Measurements from ENCODE around the gene TMEM218. TPM values are rescaled to one million over a fixed set of nuclear protein-coding genes. Genes with fewer than 3 reads are reported as not detected.

TMEM218 gene
- 10 to 100 TPM; 22.5 to 25.5 TPM for total RNA-seq
- 36.6 TPM for polyA plus RNA-seq

DNA sequence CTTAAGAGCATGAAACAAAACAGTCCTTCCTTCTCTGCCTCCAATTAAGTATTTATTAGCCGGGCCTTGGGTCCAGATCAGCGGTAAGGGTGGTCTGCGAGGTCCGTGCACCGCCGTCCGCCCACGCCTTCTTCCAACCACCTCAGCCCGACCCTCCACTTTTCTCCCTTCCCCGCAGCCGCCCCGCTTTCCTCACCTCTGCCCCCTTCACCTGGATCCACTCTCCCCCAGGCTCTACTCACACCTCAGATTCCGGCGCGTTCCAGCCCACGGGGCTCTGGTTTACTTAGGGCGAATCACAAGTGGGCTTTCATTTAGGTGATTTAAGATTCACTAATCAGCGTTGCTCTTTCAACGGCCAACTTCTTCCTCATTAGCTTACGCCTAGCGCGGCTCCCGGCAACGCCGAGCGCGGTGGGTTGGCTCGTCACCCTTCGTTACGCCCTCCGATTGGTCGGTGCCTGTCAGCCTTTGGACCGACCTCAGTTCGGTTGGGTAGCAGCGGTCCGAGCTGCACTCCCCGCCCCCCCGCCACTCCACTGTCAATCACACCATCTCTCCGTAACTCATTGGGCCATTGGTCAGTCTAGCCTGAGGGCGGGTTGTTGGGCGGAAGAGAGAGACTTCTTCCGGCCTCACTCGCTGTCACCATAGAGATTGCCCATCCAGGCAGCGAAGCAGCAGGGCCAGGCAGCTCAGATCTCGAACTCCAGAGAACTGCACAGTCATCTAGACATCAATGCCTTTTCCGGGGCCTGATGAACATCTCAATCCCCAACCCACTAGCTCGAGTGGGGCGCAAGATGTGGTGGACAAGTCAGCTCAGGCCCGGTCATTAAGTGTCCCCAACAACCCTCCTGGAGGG is at the start of gene TMEM218:
Gene TMEM218, minus strand, starts transcription at position 284 of the 865 bp plus-strand sequence. CDS start 9,385 bp downstream, outside the sequence.
- Mint-ChIP-seq H3K36me3 (peaks cover 0 to 10% (median 4%) of the 10 kb centered on the region in 3 donors), H3K27me3 (peaks cover 2% of the 10 kb centered on the region in 2 donors), H3K4me1 (peaks cover 21 to 38% (median 22%) of the 10 kb centered on the region in 3 donors), H3K4me3 (peak within 1 kb of the TSS; percentile 90 to 100 (median 94)), H3K27ac (peak within 1 kb of the TSS; percentile 82 to 99 (median 96)), H3K9me3 (peaks cover 0 to 1% (median 0%) of the 10 kb centered on the region in 5 donors)
- no peaks in the 10 kb centered on the region for H3K9me3 ChIP-seq (ENCODE audit: low read length)
- H3K36me3 ChIP-seq (ENCODE audit: insufficient read depth, low read length): no peaks in the 10 kb centered on the region
- peaks cover 17% of the 10 kb centered on the region for H3K4me1 ChIP-seq (ENCODE audit: insufficient read depth, low read length)
- POLR2A ChIA-PET: interaction anchor here (0.8 to 1.9 kb wide), 5 partner anchors 158 to 489 kb away, joined by 3 to 8 read pairs (median 4); partner anchors contain the start of genes CCDC15, MSANTD2 and TBRG1
- peak; percentile 91 to 97 (median 95) for DNase-seq
- no peaks in the 10 kb centered on the region for H3K27me3 ChIP-seq (ENCODE audit: insufficient read depth, low read length, poor library complexity, severe bottlenecking)
- CTCF ChIA-PET: interaction anchor here (0.7 to 4.0 kb wide), 5 partner anchors 12 to 235 kb away, joined by 3 to 20 read pairs (median 7); no protein-coding TSS in a partner anchor
- H3K4me3 ChIP-seq (ENCODE audit: low read length): peak within 1 kb of the TSS; percentile 80
- H3K27ac ChIP-seq (ENCODE audit: low read depth, low read length): peak within 1 kb of the TSS; percentile 74

GRCh38 chr11:125157953-125158680 is 46.7 kb upstream of the TMEM218 start:
- Histone ChIP-seq H3K36me3 (ENCODE audit: insufficient read depth, low read length) (no peaks in the 10 kb centered on the region), H3K4me3 (ENCODE audit: low read length) (no peak overlapping the region), H3K4me1 (ENCODE audit: insufficient read depth, low read length) (no peaks in the 10 kb centered on the region), H3K27me3 (ENCODE audit: insufficient read depth, low read length, poor library complexity, severe bottlenecking) (no peaks in the 10 kb centered on the region), H3K9me3 (ENCODE audit: low read length) (no peaks in the 10 kb centered on the region), H3K27ac (ENCODE audit: low read depth, low read length) (no peak overlapping the region)
- ChIA-PET POLR2A (no interaction called here), CTCF (no interaction called here)
- no peaks in the 10 kb centered on the region for H3K9me3 Mint-ChIP-seq
- H3K27me3 Mint-ChIP-seq: peaks cover 30 to 81% of the 10 kb centered on the region in 2 donors
- peak overlapping the region in 1 of 7 donors; percentile 48 for H3K4me3 Mint-ChIP-seq
- H3K27ac Mint-ChIP-seq: no peak overlapping the region
- H3K36me3 Mint-ChIP-seq: peaks cover 0 to 3% (median 0%) of the 10 kb centered on the region in 3 donors
- no peak for DNase-seq
- no peaks in the 10 kb centered on the region for H3K4me1 Mint-ChIP-seq

GRCh38 chr11:125157118-125157733 is 45.8 kb upstream of the TMEM218 start:
- POLR2A ChIA-PET: no interaction called here
- Mint-ChIP-seq H3K27me3 (peaks cover 30 to 74% of the 10 kb centered on the region in 2 donors), H3K36me3 (peaks cover 0 to 3% (median 0%) of the 10 kb centered on the region in 3 donors), H3K27ac (no peak overlapping the region), H3K9me3 (no peaks in the 10 kb centered on the region), H3K4me1 (no peaks in the 10 kb centered on the region), H3K4me3 (no peak overlapping the region)
- no peak overlapping the region for H3K4me3 ChIP-seq (ENCODE audit: low read length)
- no peaks in the 10 kb centered on the region for H3K4me1 ChIP-seq (ENCODE audit: insufficient read depth, low read length)
- H3K27ac ChIP-seq (ENCODE audit: low read depth, low read length): no peak overlapping the region
- no peak for DNase-seq
- CTCF ChIA-PET: no interaction called here
- no peaks in the 10 kb centered on the region for H3K36me3 ChIP-seq (ENCODE audit: insufficient read depth, low read length)
- H3K27me3 ChIP-seq (ENCODE audit: insufficient read depth, low read length, poor library complexity, severe bottlenecking): no peaks in the 10 kb centered on the region
- H3K9me3 ChIP-seq (ENCODE audit: low read length): no peaks in the 10 kb centered on the region

DNA sequence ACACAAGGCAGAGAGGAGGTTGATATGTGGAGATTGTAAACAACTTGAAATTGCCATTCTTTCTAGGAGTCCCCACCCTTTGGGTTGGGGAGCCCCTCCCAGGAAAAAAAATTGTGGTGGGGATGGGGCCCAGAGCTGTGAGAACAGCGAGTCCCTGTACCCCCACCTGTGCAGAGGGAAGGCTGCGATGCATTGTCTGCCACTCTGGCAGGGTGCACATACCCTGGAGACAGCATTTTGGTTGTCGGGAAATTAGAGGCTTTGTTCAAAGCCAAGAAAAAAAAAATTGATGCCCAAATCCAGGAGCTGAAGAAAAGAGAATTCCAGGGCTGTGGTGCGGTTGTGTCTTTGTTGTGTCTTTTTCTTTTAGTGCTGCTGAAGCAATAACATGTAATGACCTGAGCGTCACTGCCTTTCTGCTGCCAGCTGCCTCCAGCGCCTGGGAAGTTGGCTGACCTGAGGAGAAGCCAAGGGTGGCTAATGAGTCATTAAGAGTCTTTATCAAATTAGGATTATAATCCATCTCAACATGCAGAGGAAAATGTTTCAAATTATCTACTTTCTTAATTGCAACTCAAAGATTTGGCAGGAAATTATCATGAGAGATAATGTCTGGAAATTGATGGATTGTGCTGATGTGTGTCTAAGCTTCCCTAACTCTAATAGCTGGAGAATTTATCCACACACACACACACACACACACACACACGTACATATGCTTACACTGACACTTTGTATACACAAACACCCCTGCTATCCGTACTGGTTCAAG is 45.1 kb upstream of the TMEM218 start:
- Histone ChIP-seq H3K27ac (ENCODE audit: low read depth, low read length) (no peak overlapping the region), H3K27me3 (ENCODE audit: insufficient read depth, low read length, poor library complexity, severe bottlenecking) (no peaks in the 10 kb centered on the region), H3K36me3 (ENCODE audit: insufficient read depth, low read length) (no peaks in the 10 kb centered on the region), H3K4me3 (ENCODE audit: low read length) (no peak overlapping the region), H3K9me3 (ENCODE audit: low read length) (no peaks in the 10 kb centered on the region), H3K4me1 (ENCODE audit: insufficient read depth, low read length) (no peaks in the 10 kb centered on the region)
- Mint-ChIP-seq H3K4me3 (no peak overlapping the region), H3K27me3 (peaks cover 30 to 67% of the 10 kb centered on the region in 2 donors), H3K9me3 (no peaks in the 10 kb centered on the region), H3K36me3 (peaks cover 0 to 3% (median 0%) of the 10 kb centered on the region in 3 donors), H3K4me1 (no peaks in the 10 kb centered on the region), H3K27ac (no peak overlapping the region)
- CTCF ChIA-PET: no interaction called here
- no peak for DNase-seq
- POLR2A ChIA-PET: no interaction called here

- Histone ChIP-seq H3K36me3 (ENCODE audit: insufficient read depth, low read length) (no peaks in the 10 kb centered on the region), H3K9me3 (ENCODE audit: low read length) (no peaks in the 10 kb centered on the region), H3K27ac (ENCODE audit: low read depth, low read length) (no peak overlapping the region), H3K27me3 (ENCODE audit: insufficient read depth, low read length, poor library complexity, severe bottlenecking) (no peaks in the 10 kb centered on the region), H3K4me3 (ENCODE audit: low read length) (no peak overlapping the region), H3K4me1 (ENCODE audit: insufficient read depth, low read length) (no peaks in the 10 kb centered on the region)
- Mint-ChIP-seq H3K4me1 (no peaks in the 10 kb centered on the region), H3K9me3 (no peaks in the 10 kb centered on the region), H3K27ac (peak overlapping the region in 1 of 8 donors; percentile 1), H3K36me3 (peaks cover 0 to 3% (median 0%) of the 10 kb centered on the region in 3 donors), H3K4me3 (no peak overlapping the region), H3K27me3 (peaks cover 32 to 63% of the 10 kb centered on the region in 2 donors)
- POLR2A ChIA-PET: no interaction called here
- no peak for DNase-seq
- CTCF ChIA-PET: no interaction called here
These were observed 44.3 kb upstream of the TMEM218 start for GRCh38 chr11:125155767-125156166.

DNA sequence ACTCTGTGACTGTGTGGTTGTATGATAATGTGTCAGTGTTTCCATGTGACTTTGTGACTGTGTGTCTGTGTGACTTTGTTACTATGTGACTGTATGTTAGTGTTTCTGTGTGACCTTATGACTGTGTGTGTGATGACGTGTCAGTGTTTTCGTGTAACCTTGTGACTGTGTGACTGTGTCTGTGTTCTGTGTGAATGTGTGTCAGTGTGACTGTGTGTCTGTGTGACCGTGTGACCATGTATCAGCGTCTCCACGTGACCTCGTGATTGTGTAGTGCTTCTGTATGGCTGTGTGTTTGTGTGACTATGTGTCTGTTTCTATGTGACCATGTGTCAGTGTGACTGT is 43.6 kb upstream of the TMEM218 start:
- no peaks in the 10 kb centered on the region for H3K36me3 ChIP-seq (ENCODE audit: insufficient read depth, low read length)
- DNase-seq: no peak
- CTCF ChIA-PET: no interaction called here
- H3K27me3 Mint-ChIP-seq: peaks cover 29 to 56% of the 10 kb centered on the region in 2 donors
- no peak overlapping the region for H3K4me3 ChIP-seq (ENCODE audit: low read length)
- H3K36me3 Mint-ChIP-seq: peaks cover 0 to 3% (median 0%) of the 10 kb centered on the region in 3 donors
- no peaks in the 10 kb centered on the region for H3K9me3 Mint-ChIP-seq
- H3K4me1 Mint-ChIP-seq: no peaks in the 10 kb centered on the region
- H3K9me3 ChIP-seq (ENCODE audit: low read length): no peaks in the 10 kb centered on the region
- H3K4me1 ChIP-seq (ENCODE audit: insufficient read depth, low read length): no peaks in the 10 kb centered on the region
- no peak overlapping the region for H3K27ac Mint-ChIP-seq
- no peaks in the 10 kb centered on the region for H3K27me3 ChIP-seq (ENCODE audit: insufficient read depth, low read length, poor library complexity, severe bottlenecking)
- H3K27ac ChIP-seq (ENCODE audit: low read depth, low read length): no peak overlapping the region
- no peak overlapping the region for H3K4me3 Mint-ChIP-seq
- POLR2A ChIA-PET: no interaction called here

DNA sequence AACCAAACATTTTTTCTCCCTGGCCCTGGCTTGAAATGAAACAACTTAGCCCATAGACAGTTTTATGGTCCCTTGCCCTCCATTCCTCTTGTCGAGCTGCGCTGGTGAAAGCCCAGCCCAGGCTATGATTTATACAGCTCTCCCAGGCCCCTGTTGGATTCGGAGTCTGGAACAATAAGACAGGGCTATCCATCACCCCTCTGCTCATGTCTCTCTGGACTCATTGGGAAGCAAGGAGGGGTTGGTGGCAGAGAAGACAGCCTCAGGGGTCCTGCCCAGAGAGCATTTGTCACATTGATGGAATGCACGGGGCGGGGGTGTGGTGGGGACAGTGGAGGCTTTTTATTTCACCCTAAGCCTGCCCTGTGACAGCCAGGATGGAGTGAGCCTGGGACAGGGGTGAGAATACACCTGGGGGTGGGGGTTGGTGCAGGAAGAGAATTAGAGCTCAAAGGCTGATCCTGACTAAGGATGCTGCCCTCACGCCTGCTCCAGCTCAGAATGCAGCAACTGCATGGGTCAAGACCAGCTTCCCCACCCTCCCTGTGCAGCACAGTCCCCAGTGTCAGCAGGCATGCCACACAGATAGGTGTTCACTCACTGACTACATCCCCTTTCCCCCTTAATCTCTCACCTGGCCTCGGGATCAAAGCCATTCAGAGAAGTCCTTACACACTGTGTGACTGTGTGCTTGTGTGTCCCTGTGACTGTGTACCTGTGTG is 43.1 kb upstream of the TMEM218 start:
- ChIA-PET CTCF (interaction anchor here (0.7 kb wide), 1 partner anchor 193 kb away, joined by 3 read pairs; no protein-coding TSS in a partner anchor), POLR2A (no interaction called here)
- no peak overlapping the region for H3K4me3 Mint-ChIP-seq

More for the DNA sequence above, 43.1 kb upstream of the TMEM218 start:
- H3K36me3 ChIP-seq (ENCODE audit: insufficient read depth, low read length): no peaks in the 10 kb centered on the region
- Mint-ChIP-seq H3K27ac (no peak overlapping the region), H3K4me1 (no peaks in the 10 kb centered on the region), H3K36me3 (peaks cover 0 to 3% (median 0%) of the 10 kb centered on the region in 3 donors), H3K27me3 (peaks cover 29 to 54% of the 10 kb centered on the region in 2 donors), H3K9me3 (no peaks in the 10 kb centered on the region)
- H3K9me3 ChIP-seq (ENCODE audit: low read length): no peaks in the 10 kb centered on the region
- no peaks in the 10 kb centered on the region for H3K27me3 ChIP-seq (ENCODE audit: insufficient read depth, low read length, poor library complexity, severe bottlenecking)
- DNase-seq: no peak
- no peak overlapping the region for H3K4me3 ChIP-seq (ENCODE audit: low read length)
- H3K4me1 ChIP-seq (ENCODE audit: insufficient read depth, low read length): no peaks in the 10 kb centered on the region
- H3K27ac ChIP-seq (ENCODE audit: low read depth, low read length): no peak overlapping the region

Data from CD8-positive, alpha-beta memory T cell (primary cell).